Subcutaneous adipose tissue (tissue), 4 donors: ENCODE measurements around the gene RIPK3. TPM values are rescaled to one million over a fixed set of nuclear protein-coding genes. Genes with fewer than 3 reads are reported as not detected.

Source experiments
- CTCF ChIP-seq: fragments of 450-650 bp; IDR thresholded peaks from one replicate; pipeline ENCODE4 v1.5.1; 2016; ENCODE audit warnings: low read depth, mild to moderate bottlenecking, control low read depth, antibody characterized with exemption, moderate library complexity
- total RNA-seq, 4 donors: library from RNA; depleted of rRNA; stranded (reverse); fragments of >200 nt; gene quantifications; one replicate each; pipeline ENCODE4 v1.1.0, GENCODE V29; 2016

RIPK3 gene
- total RNA-seq, 4 donors from 2014 or later = 10.3 to 14.3 (median 12.3) TPM

- TF ChIP-seq CTCF = no peak
Measured at GRCh38 chr14:24330973-24331674, 8.7 kb downstream of the RIPK3 start.

- no peak for TF ChIP-seq CTCF
Measured at GRCh38 chr14:24329736-24330135, 10.1 kb downstream of the RIPK3 start.

GRCh38 chr14:24329073-24329663 is 10.6 kb downstream of the RIPK3 start:
- TF ChIP-seq CTCF = no peak

GRCh38 chr14:24327303-24327702 is 12.5 kb downstream of the RIPK3 start:
- no peak for TF ChIP-seq CTCF

- TF ChIP-seq CTCF = no peak
Measured at GRCh38 chr14:24325963-24326362, 13.8 kb downstream of the RIPK3 start.

- TF ChIP-seq CTCF = no peak
Measured at GRCh38 chr14:24325041-24325530, 14.7 kb downstream of the RIPK3 start.

- TF ChIP-seq CTCF = no peak
Measured at GRCh38 chr14:24324024-24324423, 15.8 kb downstream of the RIPK3 start.
